ENCODE data around the gene ANTXR1. TPM values are rescaled to one million over a fixed set of nuclear protein-coding genes. Genes with fewer than 3 reads are reported as not detected.
A peak's percentile ranks its signal among the peaks of the same experiment; 100 is the strongest.

Gene ANTXR1
- 385 TPM for polyA plus RNA-seq (2013, experiment 1 of 2)
- 385 TPM for polyA plus RNA-seq (2013, experiment 2 of 2)

DNA sequence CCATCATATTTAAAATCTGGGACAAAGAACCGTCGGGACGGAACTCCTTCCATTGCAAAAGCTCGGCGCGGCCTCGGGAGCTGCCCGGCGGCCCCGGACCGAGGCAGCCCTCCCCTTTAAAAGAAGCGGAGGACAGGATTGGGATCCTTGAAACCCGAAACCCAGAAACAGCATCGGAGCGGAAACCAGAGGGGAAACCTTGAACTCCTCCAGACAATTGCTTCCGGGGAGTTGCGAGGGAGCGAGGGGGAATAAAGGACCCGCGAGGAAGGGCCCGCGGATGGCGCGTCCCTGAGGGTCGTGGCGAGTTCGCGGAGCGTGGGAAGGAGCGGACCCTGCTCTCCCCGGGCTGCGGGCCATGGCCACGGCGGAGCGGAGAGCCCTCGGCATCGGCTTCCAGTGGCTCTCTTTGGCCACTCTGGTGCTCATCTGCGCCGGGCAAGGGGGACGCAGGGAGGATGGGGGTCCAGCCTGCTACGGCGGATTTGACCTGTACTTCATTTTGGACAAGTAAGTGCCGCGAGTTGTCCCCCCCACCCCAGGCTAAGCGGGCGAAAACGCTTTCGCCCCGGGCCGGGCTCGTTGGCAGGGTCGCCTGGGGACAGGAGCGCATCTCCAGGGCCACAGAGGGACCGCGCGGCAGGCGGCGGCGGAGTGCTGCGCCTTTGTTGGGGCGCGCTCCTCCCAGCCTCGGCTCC, at the start of gene ANTXR1:
TSS of gene ANTXR1 (plus strand) at position 38 of the 698 bp plus-strand sequence. CDS start at position 359, 321 bp downstream.
- Histone ChIP-seq H3K4ac (ENCODE audit: low read depth in 1 of 2, low read length in 2 of 2) (peak within 1 kb of the TSS; percentile 97 to 99), H3K9me3 (ENCODE audit: control insufficient read depth, low read length) (no peaks in the 10 kb centered on the region), H3K9ac (ENCODE audit: low read length) (peak within 1 kb of the TSS; percentile 89), H3K4me1 (ENCODE audit: control insufficient read depth, insufficient read depth, low read depth, low read length) (peaks cover 3% of the 10 kb centered on the region), H3K36me3 (ENCODE audit: control insufficient read depth in 1 of 2, insufficient read depth in 2 of 2, low read depth in 1 of 2, low read length in 2 of 2) (no peaks in the 10 kb centered on the region), H2BK5ac (ENCODE audit: low read depth, low read length, poor library complexity, severe bottlenecking) (peak within 1 kb of the TSS; percentile 71), H3K27me3 (ENCODE audit: control insufficient read depth in 1 of 2, insufficient read depth in 1 of 2, low read length in 2 of 2) (no peaks in the 10 kb centered on the region), H2BK120ac (ENCODE audit: low read depth, low read length) (peak within 1 kb of the TSS; percentile 93), H3K14ac (ENCODE audit: low read length in 2 of 2) (peak within 1 kb of the TSS in 1 of 2 experiments; percentile 98), H4K91ac (ENCODE audit: low read length) (peak within 1 kb of the TSS; percentile 97), H4K8ac (ENCODE audit: low read length) (peak within 1 kb of the TSS; percentile 100), H3K79me1 (replicated peaks; ENCODE audit: low read length, poor library complexity, severe bottlenecking) (peaks cover 15% of the 10 kb centered on the region), H3K23ac (ENCODE audit: low read length in 2 of 2) (peak within 1 kb of the TSS; percentile 26 to 99), H2BK15ac (ENCODE audit: low read depth, poor library complexity, severe bottlenecking) (peak within 1 kb of the TSS; percentile 89), H3K4me3 (ENCODE audit: insufficient read depth in 1 of 2, low read depth in 1 of 2, low read length in 2 of 2) (peak within 1 kb of the TSS; percentile 88 to 95), H3K4me2 (ENCODE audit: low read length, poor library complexity, severe bottlenecking) (peak within 1 kb of the TSS; percentile 78), H2AFZ (ENCODE audit: low read depth, low read length) (peak within 1 kb of the TSS; percentile 91), H3K18ac (ENCODE audit: low read depth in 1 of 2, low read length in 2 of 2) (peak within 1 kb of the TSS; percentile 99), H3K27ac (ENCODE audit: low read length, poor library complexity, severe bottlenecking) (peak within 1 kb of the TSS; percentile 27), H2AK5ac (ENCODE audit: low read length, severe bottlenecking) (peak within 1 kb of the TSS; percentile 42), H2BK12ac (ENCODE audit: low read length in 2 of 2) (peak within 1 kb of the TSS; percentile 28 to 92)
- DNase-seq, result peak; percentile 85
- WGBS, result under 1% methylated on average over 57 of the region's 63 CpGs

DNA sequence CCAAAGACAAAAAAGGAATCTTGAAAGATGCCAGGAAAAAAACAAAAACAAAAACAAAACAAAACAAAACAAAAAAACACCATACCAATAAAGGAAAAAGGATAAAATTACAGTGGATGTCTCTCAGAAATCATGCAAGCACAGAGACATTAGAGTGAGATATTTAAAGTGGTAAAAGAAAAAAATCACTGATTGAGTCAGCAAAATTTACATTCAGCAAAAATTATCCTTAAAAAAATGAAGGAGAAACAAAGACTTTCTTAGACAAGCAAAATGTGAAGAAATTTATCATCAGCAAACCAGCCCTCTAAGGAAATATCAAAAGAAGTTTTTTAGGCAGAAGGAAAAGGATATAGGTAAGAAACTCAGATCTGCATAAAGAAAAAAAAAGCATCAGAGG, 48.7 kb upstream of the ANTXR1 start:
- Histone ChIP-seq H2AFZ (ENCODE audit: low read depth, low read length) (no peak overlapping the region), H3K23ac (ENCODE audit: low read length in 2 of 2) (no peak overlapping the region), H3K14ac (ENCODE audit: low read length in 2 of 2) (no peak overlapping the region), H4K8ac (ENCODE audit: low read length) (no peak overlapping the region), H2AK5ac (ENCODE audit: low read length, severe bottlenecking) (no peak overlapping the region), H3K4me2 (ENCODE audit: low read length, poor library complexity, severe bottlenecking) (no peak overlapping the region), H3K27me3 (ENCODE audit: control insufficient read depth in 1 of 2, insufficient read depth in 1 of 2, low read length in 2 of 2) (peaks cover 0 to 5% of the 10 kb centered on the region in 2 experiments), H3K4ac (ENCODE audit: low read depth in 1 of 2, low read length in 2 of 2) (no peak overlapping the region), H2BK12ac (ENCODE audit: low read length in 2 of 2) (no peak overlapping the region), H3K9ac (ENCODE audit: low read length) (no peak overlapping the region), H2BK15ac (ENCODE audit: low read depth, poor library complexity, severe bottlenecking) (no peak overlapping the region), H3K4me3 (ENCODE audit: insufficient read depth in 1 of 2, low read depth in 1 of 2, low read length in 2 of 2) (no peak overlapping the region), H3K9me3 (ENCODE audit: control insufficient read depth, low read length) (no peaks in the 10 kb centered on the region), H3K4me1 (ENCODE audit: control insufficient read depth, insufficient read depth, low read depth, low read length) (no peaks in the 10 kb centered on the region), H3K36me3 (ENCODE audit: control insufficient read depth in 1 of 2, insufficient read depth in 2 of 2, low read depth in 1 of 2, low read length in 2 of 2) (no peaks in the 10 kb centered on the region), H2BK120ac (ENCODE audit: low read depth, low read length) (no peak overlapping the region), H3K79me1 (replicated peaks; ENCODE audit: low read length, poor library complexity, severe bottlenecking) (no peaks in the 10 kb centered on the region), H4K91ac (ENCODE audit: low read length) (no peak overlapping the region), H3K18ac (ENCODE audit: low read depth in 1 of 2, low read length in 2 of 2) (no peak overlapping the region), H2BK5ac (ENCODE audit: low read depth, low read length, poor library complexity, severe bottlenecking) (no peak overlapping the region), H3K27ac (ENCODE audit: low read length, poor library complexity, severe bottlenecking) (no peak overlapping the region)
- no peak for DNase-seq

GRCh38 chr2:68968221-68968620, 44.8 kb upstream of the ANTXR1 start:
- no peak overlapping the region for H2BK120ac ChIP-seq (ENCODE audit: low read depth, low read length)
- H3K36me3 ChIP-seq (ENCODE audit: control insufficient read depth in 1 of 2, insufficient read depth in 2 of 2, low read depth in 1 of 2, low read length in 2 of 2), result no peaks in the 10 kb centered on the region
- no peak overlapping the region for H3K23ac ChIP-seq (ENCODE audit: low read length in 2 of 2)
- H3K4ac ChIP-seq (ENCODE audit: low read depth in 1 of 2, low read length in 2 of 2), result no peak overlapping the region
- no peak overlapping the region for H2BK15ac ChIP-seq (ENCODE audit: low read depth, poor library complexity, severe bottlenecking)
- H3K18ac ChIP-seq (ENCODE audit: low read depth in 1 of 2, low read length in 2 of 2), result no peak overlapping the region
- H3K79me1 ChIP-seq (replicated peaks; ENCODE audit: low read length, poor library complexity, severe bottlenecking), result no peaks in the 10 kb centered on the region
- no peak overlapping the region for H2AK5ac ChIP-seq (ENCODE audit: low read length, severe bottlenecking)
- H2AFZ ChIP-seq (ENCODE audit: low read depth, low read length), result no peak overlapping the region
- DNase-seq, result no peak
- peaks cover 0 to 5% of the 10 kb centered on the region in 2 experiments for H3K27me3 ChIP-seq (ENCODE audit: control insufficient read depth in 1 of 2, insufficient read depth in 1 of 2, low read length in 2 of 2)
- H3K14ac ChIP-seq (ENCODE audit: low read length in 2 of 2), result no peak overlapping the region
- H3K4me3 ChIP-seq (ENCODE audit: insufficient read depth in 1 of 2, low read depth in 1 of 2, low read length in 2 of 2), result no peak overlapping the region
- no peak overlapping the region for H3K4me2 ChIP-seq (ENCODE audit: low read length, poor library complexity, severe bottlenecking)
- H2BK5ac ChIP-seq (ENCODE audit: low read depth, low read length, poor library complexity, severe bottlenecking), result no peak overlapping the region
- H3K9ac ChIP-seq (ENCODE audit: low read length), result no peak overlapping the region
- peaks cover 9% of the 10 kb centered on the region for H3K4me1 ChIP-seq (ENCODE audit: control insufficient read depth, insufficient read depth, low read depth, low read length)
- no peaks in the 10 kb centered on the region for H3K9me3 ChIP-seq (ENCODE audit: control insufficient read depth, low read length)
- H4K8ac ChIP-seq (ENCODE audit: low read length), result no peak overlapping the region
- WGBS, result 100% methylated on average over 1 of the region's 1 CpG
- no peak overlapping the region for H2BK12ac ChIP-seq (ENCODE audit: low read length in 2 of 2)
- H4K91ac ChIP-seq (ENCODE audit: low read length), result no peak overlapping the region
- H3K27ac ChIP-seq (ENCODE audit: low read length, poor library complexity, severe bottlenecking), result no peak overlapping the region

- H2BK15ac ChIP-seq (ENCODE audit: low read depth, poor library complexity, severe bottlenecking), result no peak overlapping the region
- 90% methylated on average over 7 of the region's 8 CpGs for WGBS
- H3K23ac ChIP-seq (ENCODE audit: low read length in 2 of 2), result no peak overlapping the region
- no peak overlapping the region for H3K4me3 ChIP-seq (ENCODE audit: insufficient read depth in 1 of 2, low read depth in 1 of 2, low read length in 2 of 2)
- H4K91ac ChIP-seq (ENCODE audit: low read length), result no peak overlapping the region
- peak overlapping the region; percentile 2 for H3K27ac ChIP-seq (ENCODE audit: low read length, poor library complexity, severe bottlenecking)
- H3K9me3 ChIP-seq (ENCODE audit: control insufficient read depth, low read length), result no peaks in the 10 kb centered on the region
- H2BK120ac ChIP-seq (ENCODE audit: low read depth, low read length), result no peak overlapping the region
- H3K27me3 ChIP-seq (ENCODE audit: control insufficient read depth in 1 of 2, insufficient read depth in 1 of 2, low read length in 2 of 2), result peaks cover 0 to 5% of the 10 kb centered on the region in 2 experiments
- no peak overlapping the region for H3K4me2 ChIP-seq (ENCODE audit: low read length, poor library complexity, severe bottlenecking)
- H3K14ac ChIP-seq (ENCODE audit: low read length in 2 of 2), result no peak overlapping the region
- peaks cover 9% of the 10 kb centered on the region for H3K4me1 ChIP-seq (ENCODE audit: control insufficient read depth, insufficient read depth, low read depth, low read length)
- no peak overlapping the region for H3K9ac ChIP-seq (ENCODE audit: low read length)
- H4K8ac ChIP-seq (ENCODE audit: low read length), result no peak overlapping the region
- H2AFZ ChIP-seq (ENCODE audit: low read depth, low read length), result no peak overlapping the region
- H3K18ac ChIP-seq (ENCODE audit: low read depth in 1 of 2, low read length in 2 of 2), result no peak overlapping the region
- H2AK5ac ChIP-seq (ENCODE audit: low read length, severe bottlenecking), result peak overlapping the region; percentile 66
- no peak overlapping the region for H2BK12ac ChIP-seq (ENCODE audit: low read length in 2 of 2)
- no peaks in the 10 kb centered on the region for H3K36me3 ChIP-seq (ENCODE audit: control insufficient read depth in 1 of 2, insufficient read depth in 2 of 2, low read depth in 1 of 2, low read length in 2 of 2)
- no peaks in the 10 kb centered on the region for H3K79me1 ChIP-seq (replicated peaks; ENCODE audit: low read length, poor library complexity, severe bottlenecking)
- DNase-seq, result no peak
- H3K4ac ChIP-seq (ENCODE audit: low read depth in 1 of 2, low read length in 2 of 2), result no peak overlapping the region
- H2BK5ac ChIP-seq (ENCODE audit: low read depth, low read length, poor library complexity, severe bottlenecking), result no peak overlapping the region
These were observed 43.1 kb upstream of the ANTXR1 start for GRCh38 chr2:68969736-68970490.
